Smooth muscle cell (in vitro differentiated cells): Measurements from ENCODE around the gene P2RY13. TPM values are rescaled to one million over a fixed set of nuclear protein-coding genes. Genes with fewer than 3 reads are reported as not detected.
A peak's percentile ranks its signal among the peaks of the same experiment; 100 is the strongest.

Experiments used
- DNase-seq: peaks from one replicate; lab custom pipeline; 2025; ENCODE audit not compliant: unreplicated experiment; lab: John Stamatoyannopoulos, UW
- H2AFZ ChIP-seq: fragments of 200-600 bp; sonication (generic); 2 replicates; pipeline ENCODE4 v1.6.0; 2016; ENCODE audit warnings: antibody characterized with exemption, low read depth, mild to moderate bottlenecking
- H3F3A ChIP-seq: fragments of 200-600 bp; sonication (generic); 2 replicates; pipeline ENCODE4 v1.6.0; 2017; ENCODE audit warnings: antibody characterized with exemption, low read depth
- H3K27ac ChIP-seq: fragments of 200-600 bp; sonication (generic); 2 replicates; pipeline ENCODE4 v1.5.1; 2016; ENCODE audit warnings: low read depth, mild to moderate bottlenecking
- H3K27me3 ChIP-seq: fragments of 200-600 bp; sonication (generic); 2 replicates; pipeline ENCODE4 v1.6.1; 2016; ENCODE audit warnings: low read depth, mild to moderate bottlenecking
- H3K36me3 ChIP-seq: fragments of 200-600 bp; sonication (generic); 2 replicates; pipeline ENCODE4 v1.5.1; 2016; ENCODE audit warnings: low read depth
- H3K4me1 ChIP-seq: fragments of 200-600 bp; sonication (generic); 2 replicates; pipeline ENCODE4 v1.5.1; 2016; ENCODE audit warnings: low read depth
- H3K4me2 ChIP-seq: fragments of 200-600 bp; sonication (generic); 2 replicates; pipeline ENCODE4 v1.6.0; 2016; ENCODE audit warnings: mild to moderate bottlenecking
- H3K4me3 ChIP-seq: fragments of 200-600 bp; sonication (generic); 2 replicates; pipeline ENCODE4 v1.5.1; 2016; ENCODE audit warnings: mild to moderate bottlenecking
- H3K79me2 ChIP-seq: fragments of 200-600 bp; sonication (generic); 2 replicates; pipeline ENCODE4 v1.6.0; 2016; ENCODE audit warnings: low read depth, mild to moderate bottlenecking
- H3K9ac ChIP-seq: fragments of 200-600 bp; sonication (generic); 2 replicates; pipeline ENCODE4 v1.6.0; 2016; ENCODE audit warnings: low read depth
- H3K9me3 ChIP-seq: fragments of 200-600 bp; sonication (generic); replicated peaks from 2 replicates; pipeline ENCODE4 v1.5.1; 2016; ENCODE audit warnings: low read depth
- H4K20me1 ChIP-seq: fragments of 200-600 bp; sonication (generic); 2 replicates; pipeline ENCODE4 v1.6.0; 2016; ENCODE audit warnings: low read depth
- WGBS: methylation state at CpG from one replicate; pipeline ENCODE4 v1.1.7; 2016; ENCODE audit warnings: low lambda C conversion rate; 5-methylcytosine and 5-hydroxymethylcytosine counted together
- polyA plus RNA-seq: library from polyadenylated mRNA; unstranded; fragments of >200 nt; fragmentation: Nextera tagmentation; extraction: Ambion mirVana; gene quantifications from 2 replicates; pipeline ENCODE4 v1.2.1, GENCODE V29; 2016
- total RNA-seq: library from RNA; depleted of rRNA; stranded (reverse); fragments of >200 nt; gene quantifications from 2 replicates; pipeline ENCODE4 v1.2.3, GENCODE V29; 2014
- TF ChIP-seq, protein P1 (sequence below): fragments of 200-600 bp; sonication (generic); IDR thresholded peaks from 2 replicates; pipeline ENCODE4 v1.5.1; 2017; ENCODE audit warnings: borderline replicate concordance, mild to moderate bottlenecking, antibody characterized with exemption; ENCODE audit not compliant: insufficient read depth, poor library complexity, severe bottlenecking

P2RY13 gene
- total and polyA plus RNA-seq, 2 experiments from 2014 or later = not detected

DNA sequence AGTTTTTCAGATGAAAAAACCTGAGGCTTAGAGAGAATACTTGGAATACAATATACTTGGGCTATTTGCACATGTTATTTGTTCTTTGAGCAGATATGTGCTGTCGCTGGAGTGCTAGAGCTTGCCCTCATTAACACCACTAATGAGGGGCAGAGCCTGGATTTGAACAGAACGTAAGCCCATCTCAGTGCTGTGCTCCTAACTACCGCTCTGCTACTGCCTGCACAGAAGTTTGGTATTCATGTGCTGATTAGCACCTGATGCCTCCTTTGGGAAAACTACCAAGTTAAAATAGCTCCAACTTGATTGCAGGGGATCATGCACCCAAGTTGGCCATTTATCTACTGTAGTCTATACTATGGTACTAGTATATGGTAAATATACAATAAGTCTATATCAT, 16.4 kb downstream of the P2RY13 start:
- TF ChIP-seq, protein P1, sequence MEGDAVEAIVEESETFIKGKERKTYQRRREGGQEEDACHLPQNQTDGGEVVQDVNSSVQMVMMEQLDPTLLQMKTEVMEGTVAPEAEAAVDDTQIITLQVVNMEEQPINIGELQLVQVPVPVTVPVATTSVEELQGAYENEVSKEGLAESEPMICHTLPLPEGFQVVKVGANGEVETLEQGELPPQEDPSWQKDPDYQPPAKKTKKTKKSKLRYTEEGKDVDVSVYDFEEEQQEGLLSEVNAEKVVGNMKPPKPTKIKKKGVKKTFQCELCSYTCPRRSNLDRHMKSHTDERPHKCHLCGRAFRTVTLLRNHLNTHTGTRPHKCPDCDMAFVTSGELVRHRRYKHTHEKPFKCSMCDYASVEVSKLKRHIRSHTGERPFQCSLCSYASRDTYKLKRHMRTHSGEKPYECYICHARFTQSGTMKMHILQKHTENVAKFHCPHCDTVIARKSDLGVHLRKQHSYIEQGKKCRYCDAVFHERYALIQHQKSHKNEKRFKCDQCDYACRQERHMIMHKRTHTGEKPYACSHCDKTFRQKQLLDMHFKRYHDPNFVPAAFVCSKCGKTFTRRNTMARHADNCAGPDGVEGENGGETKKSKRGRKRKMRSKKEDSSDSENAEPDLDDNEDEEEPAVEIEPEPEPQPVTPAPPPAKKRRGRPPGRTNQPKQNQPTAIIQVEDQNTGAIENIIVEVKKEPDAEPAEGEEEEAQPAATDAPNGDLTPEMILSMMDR = no peak
- Histone ChIP-seq H3K27ac (no peak overlapping the region), H4K20me1 (no peaks in the 10 kb centered on the region), H2AFZ (no peak overlapping the region), H3K27me3 (no peaks in the 10 kb centered on the region), H3K36me3 (no peaks in the 10 kb centered on the region), H3K9me3 (no peaks in the 10 kb centered on the region), H3F3A (peaks cover 6% of the 10 kb centered on the region), H3K4me1 (peaks cover 22% of the 10 kb centered on the region), H3K9ac (no peak overlapping the region), H3K4me2 (peak overlapping the region; percentile 27), H3K4me3 (no peak overlapping the region), H3K79me2 (no peaks in the 10 kb centered on the region)
- WGBS = 78% methylated on average over 3 of the region's 3 CpGs
- DNase-seq = no peak

DNA sequence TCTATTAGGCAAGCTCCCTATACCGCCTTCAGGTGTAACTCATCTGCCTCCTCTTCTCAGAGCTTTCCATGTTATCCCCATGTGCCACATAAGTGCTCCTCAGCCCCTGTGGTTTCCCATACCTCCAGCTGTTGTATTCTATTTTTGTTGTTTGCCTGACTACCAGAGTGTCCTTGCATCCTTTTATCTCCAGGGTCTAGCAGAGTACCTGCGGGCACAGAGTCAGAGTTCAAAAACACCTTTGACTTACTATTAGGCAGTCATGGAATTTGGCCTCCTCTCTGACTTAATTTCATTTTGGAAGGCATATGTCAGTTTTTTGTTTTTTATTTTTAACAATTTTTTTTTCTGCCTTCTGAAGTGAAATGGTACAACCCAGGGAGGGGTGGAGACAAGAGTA, 19.8 kb downstream of the P2RY13 start:
- Histone ChIP-seq H3K27me3 (no peaks in the 10 kb centered on the region), H3K4me1 (peaks cover 11% of the 10 kb centered on the region), H3K4me2 (no peak overlapping the region), H3F3A (peaks cover under 1% of the 10 kb centered on the region), H3K9ac (no peak overlapping the region), H3K36me3 (no peaks in the 10 kb centered on the region), H3K4me3 (no peak overlapping the region), H2AFZ (no peak overlapping the region), H4K20me1 (no peaks in the 10 kb centered on the region), H3K27ac (no peak overlapping the region), H3K79me2 (no peaks in the 10 kb centered on the region), H3K9me3 (no peaks in the 10 kb centered on the region)
- DNase-seq = no peak
- TF ChIP-seq, protein P1 = no peak
- WGBS = 93% methylated on average over 2 of the region's 2 CpGs

DNA sequence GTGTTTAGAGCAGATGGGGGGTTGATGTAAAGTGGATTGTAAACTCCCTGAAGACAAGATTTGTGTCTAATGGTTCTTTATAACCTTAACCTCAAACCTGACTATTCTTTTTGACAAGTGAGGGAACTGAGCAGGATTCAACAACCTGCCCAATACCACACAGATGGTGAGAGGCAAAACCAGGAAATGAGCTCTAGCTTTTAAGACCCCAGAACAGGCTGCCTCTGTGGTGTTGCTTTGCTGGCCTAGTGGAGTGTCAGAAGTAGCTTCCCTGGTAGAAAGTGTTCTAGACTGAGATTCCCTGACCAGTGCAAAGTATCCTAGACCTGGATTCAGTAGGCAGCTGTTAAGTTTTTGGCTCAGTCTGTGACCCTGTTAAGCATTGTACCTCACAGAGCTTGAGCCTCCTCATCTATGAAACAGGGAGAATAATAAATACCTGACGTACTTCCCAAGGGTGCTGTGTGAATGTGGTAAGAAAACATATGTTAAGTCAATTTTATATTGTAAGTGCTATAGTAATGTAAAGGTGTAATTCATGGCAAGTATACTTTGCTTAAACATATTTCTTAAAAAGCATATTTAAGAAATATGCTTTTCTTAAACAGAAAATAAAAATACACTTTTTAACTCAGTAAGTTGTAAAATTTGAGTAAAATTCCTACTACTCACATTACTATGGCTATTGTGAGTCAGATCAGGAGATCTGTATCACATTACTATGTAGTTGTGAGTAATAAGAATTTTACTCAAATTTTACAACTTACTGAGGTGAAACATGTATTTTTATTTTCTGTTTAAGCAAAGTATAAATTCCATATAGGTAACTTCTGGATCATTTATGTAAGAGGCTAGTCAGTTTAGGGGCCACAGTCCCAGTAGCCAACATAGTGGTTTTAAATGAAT, 21.5 kb downstream of the P2RY13 start:
- Histone ChIP-seq H3K36me3 (no peaks in the 10 kb centered on the region), H3K27ac (peak overlapping the region; percentile 79), H4K20me1 (no peaks in the 10 kb centered on the region), H3K4me3 (no peak overlapping the region), H3K4me1 (peaks cover 11% of the 10 kb centered on the region), H2AFZ (no peak overlapping the region), H3K9ac (no peak overlapping the region), H3K4me2 (no peak overlapping the region), H3K79me2 (no peaks in the 10 kb centered on the region), H3K27me3 (no peaks in the 10 kb centered on the region), H3K9me3 (no peaks in the 10 kb centered on the region), H3F3A (no peaks in the 10 kb centered on the region)
- TF ChIP-seq, protein P1 = no peak
- WGBS = 89% methylated on average over 1 of the region's 1 CpG
- no peak for DNase-seq

DNA sequence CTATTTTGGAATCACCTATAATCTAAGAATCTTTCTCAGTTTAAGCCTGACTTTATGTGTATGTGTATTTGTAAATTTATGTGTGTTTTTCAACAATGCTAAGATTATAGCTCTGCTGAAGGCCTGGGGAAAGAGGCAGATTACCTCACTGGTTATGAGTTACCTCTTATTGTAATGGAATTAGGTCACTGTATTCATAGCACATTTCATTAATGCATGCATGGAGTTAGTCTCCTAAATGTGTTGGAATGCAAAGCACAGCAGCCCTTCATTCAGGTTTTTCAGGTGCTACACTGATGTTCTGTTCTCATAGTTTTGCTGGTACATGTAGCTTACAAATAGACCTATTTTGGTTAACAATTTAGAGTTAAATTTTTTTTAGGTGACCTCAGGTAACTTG, 22.2 kb downstream of the P2RY13 start:
- no peaks in the 10 kb centered on the region for H3K79me2 ChIP-seq

More for the DNA sequence above, 22.2 kb downstream of the P2RY13 start:
- Histone ChIP-seq H3K36me3 (no peaks in the 10 kb centered on the region), H3K27me3 (no peaks in the 10 kb centered on the region), H3K4me3 (no peak overlapping the region), H2AFZ (no peak overlapping the region), H3K27ac (peak overlapping the region; percentile 79), H4K20me1 (no peaks in the 10 kb centered on the region), H3K9ac (no peak overlapping the region), H3K4me2 (no peak overlapping the region), H3F3A (no peaks in the 10 kb centered on the region), H3K4me1 (peaks cover 11% of the 10 kb centered on the region), H3K9me3 (no peaks in the 10 kb centered on the region)
- DNase-seq = no peak
- TF ChIP-seq, protein P1 = no peak
